AG04449 (cell line): ENCODE measurements around the gene ANKUB1.

Experiments
- CTCF ChIA-PET: fragments of 350-600 bp; formaldehyde crosslinking; extraction: SDS; loops from one replicate; lab custom pipeline; 2021; ENCODE audit warnings: antibody characterized with exemption; lab: Yijun Ruan, JAX
- POLR2A ChIA-PET: fragments of 400-600, 350-600 bp; formaldehyde crosslinking; extraction: SDS; loops from one replicate; lab custom pipeline; 2020; ENCODE audit warnings: antibody characterized with exemption, inconsistent platforms; lab: Yijun Ruan, JAX
- DNase-seq: peaks from one replicate; pipeline ENCODE4 v3.0.0-alpha.2; 2010; ENCODE audit warnings: low read depth, low spot score
- H3K4me3 ChIP-seq: 2 replicates; pipeline ENCODE4 v1.5.1; 2011; ENCODE audit warnings: low read depth, mild to moderate bottlenecking, control low read depth, low read length
- TF ChIP-seq, protein P1 (sequence below): IDR thresholded peaks from one replicate; pipeline ENCODE4 v1.5.1; 2011; ENCODE audit warnings: mild to moderate bottlenecking, moderate library complexity, low read length, control low read depth, inconsistent platforms; ENCODE audit not compliant: insufficient read depth; ENCODE audit errors: missing control alignments

Gene ANKUB1

DNA sequence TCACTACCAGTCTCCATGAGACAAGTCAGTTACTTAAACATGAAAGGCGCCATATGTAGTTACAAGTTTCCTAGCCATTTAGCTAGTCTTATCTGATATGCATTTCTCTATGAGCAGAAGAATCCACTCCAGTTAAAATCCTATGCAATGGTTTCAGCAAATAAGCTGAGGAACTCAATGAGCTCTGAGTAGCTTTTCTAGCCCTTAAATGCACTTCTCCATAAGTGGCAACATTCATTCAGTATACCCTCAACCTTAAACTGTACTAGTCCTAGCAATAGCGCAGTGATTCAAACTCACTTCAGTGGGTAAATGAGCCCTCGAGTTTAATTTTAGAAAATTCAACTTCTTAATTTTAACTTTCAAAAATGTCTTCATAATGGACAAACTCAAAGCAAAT lies 47.7 kb downstream of the ANKUB1 start:
- no peak for DNase-seq
- TF ChIP-seq, protein P1, sequence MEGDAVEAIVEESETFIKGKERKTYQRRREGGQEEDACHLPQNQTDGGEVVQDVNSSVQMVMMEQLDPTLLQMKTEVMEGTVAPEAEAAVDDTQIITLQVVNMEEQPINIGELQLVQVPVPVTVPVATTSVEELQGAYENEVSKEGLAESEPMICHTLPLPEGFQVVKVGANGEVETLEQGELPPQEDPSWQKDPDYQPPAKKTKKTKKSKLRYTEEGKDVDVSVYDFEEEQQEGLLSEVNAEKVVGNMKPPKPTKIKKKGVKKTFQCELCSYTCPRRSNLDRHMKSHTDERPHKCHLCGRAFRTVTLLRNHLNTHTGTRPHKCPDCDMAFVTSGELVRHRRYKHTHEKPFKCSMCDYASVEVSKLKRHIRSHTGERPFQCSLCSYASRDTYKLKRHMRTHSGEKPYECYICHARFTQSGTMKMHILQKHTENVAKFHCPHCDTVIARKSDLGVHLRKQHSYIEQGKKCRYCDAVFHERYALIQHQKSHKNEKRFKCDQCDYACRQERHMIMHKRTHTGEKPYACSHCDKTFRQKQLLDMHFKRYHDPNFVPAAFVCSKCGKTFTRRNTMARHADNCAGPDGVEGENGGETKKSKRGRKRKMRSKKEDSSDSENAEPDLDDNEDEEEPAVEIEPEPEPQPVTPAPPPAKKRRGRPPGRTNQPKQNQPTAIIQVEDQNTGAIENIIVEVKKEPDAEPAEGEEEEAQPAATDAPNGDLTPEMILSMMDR = no peak
- ChIA-PET CTCF (interaction anchor here (0.5 to 1.4 kb wide), 2 partner anchors 64 to 848 kb away, joined by 3 to 5 read pairs; no protein-coding TSS in a partner anchor), POLR2A (no interaction called here)
- no peak overlapping the region for H3K4me3 ChIP-seq

DNA sequence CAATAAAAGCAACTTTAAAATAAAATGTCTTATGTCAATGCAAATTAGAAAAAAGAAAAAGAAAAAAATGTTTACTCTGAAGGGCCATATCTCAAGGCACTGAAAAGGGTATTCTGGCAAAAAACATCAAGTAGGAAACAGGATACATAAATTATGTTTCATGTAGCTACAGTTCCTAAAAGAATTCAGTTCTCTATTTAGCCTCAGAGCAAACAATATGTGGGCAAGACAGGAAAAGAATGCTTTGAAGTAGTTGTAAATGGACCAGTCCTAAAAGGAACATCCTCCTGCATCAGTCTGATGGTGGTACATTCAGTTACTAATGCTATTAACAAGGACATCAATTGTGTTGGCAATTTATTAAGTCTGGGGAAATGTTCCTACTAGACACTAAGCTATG lies 48.2 kb downstream of the ANKUB1 start:
- DNase-seq = no peak
- CTCF ChIA-PET = interaction anchor here (0.5 to 1.4 kb wide), 2 partner anchors 64 to 849 kb away, joined by 3 to 5 read pairs; no protein-coding TSS in a partner anchor
- TF ChIP-seq, protein P1 = no peak
- H3K4me3 ChIP-seq = no peak overlapping the region
- POLR2A ChIA-PET = no interaction called here

DNA sequence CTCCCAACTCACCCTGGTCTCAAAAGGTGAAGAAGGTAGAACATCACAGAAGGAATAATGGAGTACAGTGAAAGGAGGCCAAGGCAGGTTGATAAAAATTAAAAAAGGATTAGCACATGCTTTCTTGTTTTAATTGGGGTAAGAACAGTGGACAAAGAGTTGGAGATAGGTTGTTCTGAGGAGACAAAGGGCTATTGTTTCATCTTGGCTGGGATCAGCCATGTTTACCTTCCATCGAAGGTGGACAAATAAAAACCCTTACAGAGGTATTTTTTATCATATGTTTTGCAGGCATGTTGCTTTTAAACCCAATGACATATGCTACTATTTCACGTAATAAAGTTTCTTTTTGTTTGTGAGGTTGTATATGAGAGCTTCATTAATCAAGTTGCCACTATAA lies 53.0 kb downstream of the ANKUB1 start:
- ChIA-PET POLR2A (no interaction called here), CTCF (interaction anchor here (0.7 to 3.3 kb wide), 5 partner anchors 13 to 208 kb away, joined by 3 to 11 read pairs (median 3); partner anchors contain the start of gene COMMD2)
- no peak overlapping the region for H3K4me3 ChIP-seq
- DNase-seq = no peak
- TF ChIP-seq, protein P1 = no peak

DNA sequence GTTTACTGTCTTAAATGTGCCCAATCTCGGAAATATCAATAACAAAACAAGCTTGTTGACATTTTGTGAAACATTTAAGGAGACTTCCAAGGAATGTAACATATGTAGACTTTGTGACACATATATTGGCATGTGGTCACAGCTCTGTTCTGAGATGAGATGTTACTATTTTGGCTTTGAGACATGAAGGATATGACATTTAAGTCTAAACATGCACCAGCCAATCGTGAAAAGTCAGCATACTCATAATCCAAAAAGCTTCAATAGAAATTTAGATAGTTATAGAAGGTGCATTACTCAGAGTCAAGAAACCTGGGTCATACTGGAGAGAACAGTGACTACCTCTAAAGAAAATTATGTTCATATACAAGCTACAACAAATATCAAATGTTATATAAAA lies 53.5 kb downstream of the ANKUB1 start:
- CTCF ChIA-PET = interaction anchor here (0.7 to 3.3 kb wide), 5 partner anchors 13 to 208 kb away, joined by 3 to 11 read pairs (median 3); partner anchors contain the start of gene COMMD2
- POLR2A ChIA-PET = no interaction called here
- H3K4me3 ChIP-seq = no peak overlapping the region
- no peak for DNase-seq
- TF ChIP-seq, protein P1 = no peak

DNA sequence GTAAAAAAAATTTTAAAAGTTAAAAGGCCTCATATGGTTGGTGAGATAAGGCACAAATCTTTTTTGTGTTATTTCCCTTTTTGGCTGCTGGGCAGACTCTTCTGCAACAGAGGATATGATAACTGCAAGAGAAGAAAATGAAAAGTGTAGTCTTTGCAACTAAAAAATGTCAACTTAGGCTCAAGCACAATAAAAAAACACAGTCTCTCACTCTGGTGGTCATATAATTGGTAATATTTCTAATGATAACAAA lies 55.5 kb downstream of the ANKUB1 start:
- TF ChIP-seq, protein P1 = no peak
- CTCF ChIA-PET = interaction anchor here (1.0 to 2.6 kb wide), 12 partner anchors 10 to 382 kb away, joined by 3 to 15 read pairs (median 4); partner anchors contain the start of gene COMMD2
- DNase-seq = no peak
- no peak overlapping the region for H3K4me3 ChIP-seq
- POLR2A ChIA-PET = no interaction called here

DNA sequence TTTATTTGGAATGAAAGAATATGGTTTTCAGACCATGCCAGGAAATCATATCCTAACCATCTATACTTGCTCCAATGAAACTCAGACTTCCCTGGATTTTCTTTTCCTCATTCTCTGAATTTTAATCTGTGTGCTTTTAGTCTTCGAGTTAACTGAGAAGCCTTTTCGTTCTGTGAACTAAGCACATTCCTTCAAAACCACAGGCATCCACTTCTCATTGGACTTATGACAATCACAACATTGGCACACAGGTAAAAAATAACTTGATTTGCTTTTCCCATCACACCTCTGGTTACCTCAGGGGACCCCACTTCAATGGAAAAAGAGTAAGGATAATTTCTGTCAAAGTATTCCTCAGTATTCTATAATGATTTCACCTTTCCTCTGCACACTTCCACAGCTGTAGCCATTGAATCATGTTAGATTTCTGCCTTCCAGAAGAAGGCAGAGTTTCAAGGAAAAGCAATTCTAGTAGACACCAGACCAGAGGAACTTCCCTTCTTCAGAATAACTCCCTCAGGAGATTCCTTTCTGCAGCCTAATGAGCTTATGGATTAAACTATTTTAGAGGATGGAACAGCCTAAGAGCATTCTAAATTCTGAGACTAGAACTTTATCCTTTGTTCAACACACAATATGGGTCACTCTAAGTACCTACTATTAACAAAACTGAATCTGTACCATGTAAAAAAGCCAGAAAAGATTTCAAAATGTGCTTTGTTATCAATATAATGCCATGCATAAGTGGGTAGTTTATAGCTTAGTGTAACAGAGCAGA lies 56.0 kb downstream of the ANKUB1 start:
- CTCF ChIA-PET = interaction anchor here (0.8 to 2.6 kb wide), 13 partner anchors 10 to 382 kb away, joined by 3 to 15 read pairs (median 3); partner anchors contain the start of gene COMMD2
- H3K4me3 ChIP-seq = no peak overlapping the region
- DNase-seq = peak; percentile 17
- POLR2A ChIA-PET = interaction anchor here (0.8 kb wide), 1 partner anchor 9 kb away, joined by 3 read pairs; no protein-coding TSS in a partner anchor
- TF ChIP-seq, protein P1 = no peak
